Measurements from ENCODE around the gene DPYD. TPM values are rescaled to one million over a fixed set of nuclear protein-coding genes. Genes with fewer than 3 reads are reported as not detected.
A peak's percentile ranks its signal among the peaks of the same experiment; 100 is the strongest.

The DPYD gene
- total and polyA plus RNA-seq, 10 of the 15 experiments (the other 5 are each of a cell fraction or from before 2014, with no cell fraction given), result 5.7 to 23.8 (median 10.2) TPM

GRCh38 chr1:97791251-97791650 is 129.6 kb downstream of the DPYD start:
- Histone ChIP-seq H3K36me3 (ENCODE audit: control insufficient read depth in 2 of 2, insufficient read depth in 2 of 2, low read length in 1 of 2) (no peaks in the 10 kb centered on the region; a peak in 1 of 4 replicates), H3K79me2 (ENCODE audit: control insufficient read depth, insufficient read depth, low read length) (no peaks in the 10 kb centered on the region), H3K4me1 (ENCODE audit: control insufficient read depth, insufficient read depth, low read length) (peaks cover 10% of the 10 kb centered on the region; the same call in 1 of the 2 replicates), H4K20me1 (ENCODE audit: control insufficient read depth, insufficient read depth) (no peaks in the 10 kb centered on the region), H3K9me3 (replicated peaks; ENCODE audit: control insufficient read depth, insufficient read depth, low read length) (no peaks in the 10 kb centered on the region; the same call in 2 of the 3 replicates), H3K4me3 (no peak overlapping the region), H3K27me3 (replicated peaks in 1 of 2; ENCODE audit: control insufficient read depth in 2 of 2, insufficient read depth in 2 of 2, low read length in 1 of 2) (no peaks in the 10 kb centered on the region), H3K9ac (ENCODE audit: control insufficient read depth, insufficient read depth, low read length) (no peak overlapping the region), H3K27ac (ENCODE audit: control insufficient read depth, insufficient read depth) (no peak overlapping the region), H2AFZ (ENCODE audit: control insufficient read depth, low read depth, low read length) (no peak overlapping the region), H3K4me2 (ENCODE audit: control insufficient read depth, insufficient read depth) (no peak overlapping the region)
- in situ Hi-C loops (cut with MboI) (no loop called here), intact Hi-C loops (cut with micrococcal nuclease; ENCODE audit: unreplicated experiment) (no loop called here)
- FAIRE-seq (peak; percentile 47), DNase-seq (ENCODE audit: low read depth, low spot score) (peak; percentile 45), ATAC-seq (peak; percentile 89)
- ChIA-PET SMC1A (ENCODE audit: uncharacterized antibody, unreplicated experiment) (interaction anchor here (0.6 to 4.7 kb wide), 8 partner anchors 8 to 134 kb away, joined by 3 to 28 read pairs (median 3); partner anchors contain the start of gene DPYD), CTCF (interaction anchor here (0.9 to 1.1 kb wide), 3 partner anchors 9 to 37 kb away, joined by 3 read pairs; no protein-coding TSS in a partner anchor), RAD21 (ENCODE audit: unreplicated experiment) (interaction anchor here (1.0 kb wide), 1 partner anchor 129 kb away, joined by 3 read pairs; the partner anchor contains the start of gene DPYD), POLR2A (no interaction called here)
- BruUV-seq (replicated peaks), result no TSS peak
- TF ChIP-seq CTCF (IDR thresholded peaks at IDR 0.05 in 2 of 3, conservative IDR thresholded peaks at IDR 0.05 in 1 of 3; ENCODE audit: control insufficient read depth in 2 of 3, extremely low read depth in 1 of 3, insufficient read depth in 1 of 3, low read depth in 3 of 3, low read length in 3 of 3), result no peak
- TF ChIP-seq, protein P1, sequence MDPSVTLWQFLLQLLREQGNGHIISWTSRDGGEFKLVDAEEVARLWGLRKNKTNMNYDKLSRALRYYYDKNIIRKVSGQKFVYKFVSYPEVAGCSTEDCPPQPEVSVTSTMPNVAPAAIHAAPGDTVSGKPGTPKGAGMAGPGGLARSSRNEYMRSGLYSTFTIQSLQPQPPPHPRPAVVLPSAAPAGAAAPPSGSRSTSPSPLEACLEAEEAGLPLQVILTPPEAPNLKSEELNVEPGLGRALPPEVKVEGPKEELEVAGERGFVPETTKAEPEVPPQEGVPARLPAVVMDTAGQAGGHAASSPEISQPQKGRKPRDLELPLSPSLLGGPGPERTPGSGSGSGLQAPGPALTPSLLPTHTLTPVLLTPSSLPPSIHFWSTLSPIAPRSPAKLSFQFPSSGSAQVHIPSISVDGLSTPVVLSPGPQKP (IDR thresholded peaks at IDR 0.05; ENCODE audit: low read depth, low read length), result no peak
- no peak for TF ChIP-seq ETV6 (conservative IDR thresholded peaks at IDR 0.05 in 1 of 2, IDR thresholded peaks at IDR 0.05 in 1 of 2; ENCODE audit: borderline replicate concordance in 1 of 2, low read depth in 1 of 2)
- no peak for TF ChIP-seq ZNF274 (IDR thresholded peaks at IDR 0.05; ENCODE audit: insufficient read depth, insufficient read length)
- no peak for TF ChIP-seq ATF2 (IDR thresholded peaks at IDR 0.05; ENCODE audit: low read length)
- 0 out of 2 replicates have a peak, but pooled peaks have one; percentile 16 for TF ChIP-seq GABPA (IDR thresholded peaks at IDR 0.05; ENCODE audit: low read depth)
- no peak for TF ChIP-seq YBX1 (IDR thresholded peaks at IDR 0.05)
- no peak for TF ChIP-seq HDGF (IDR thresholded peaks at IDR 0.05)
- TF ChIP-seq ZNF384 (IDR thresholded peaks at IDR 0.05; ENCODE audit: borderline replicate concordance, low read depth, low read length), result no peak
- TF ChIP-seq, protein P2, sequence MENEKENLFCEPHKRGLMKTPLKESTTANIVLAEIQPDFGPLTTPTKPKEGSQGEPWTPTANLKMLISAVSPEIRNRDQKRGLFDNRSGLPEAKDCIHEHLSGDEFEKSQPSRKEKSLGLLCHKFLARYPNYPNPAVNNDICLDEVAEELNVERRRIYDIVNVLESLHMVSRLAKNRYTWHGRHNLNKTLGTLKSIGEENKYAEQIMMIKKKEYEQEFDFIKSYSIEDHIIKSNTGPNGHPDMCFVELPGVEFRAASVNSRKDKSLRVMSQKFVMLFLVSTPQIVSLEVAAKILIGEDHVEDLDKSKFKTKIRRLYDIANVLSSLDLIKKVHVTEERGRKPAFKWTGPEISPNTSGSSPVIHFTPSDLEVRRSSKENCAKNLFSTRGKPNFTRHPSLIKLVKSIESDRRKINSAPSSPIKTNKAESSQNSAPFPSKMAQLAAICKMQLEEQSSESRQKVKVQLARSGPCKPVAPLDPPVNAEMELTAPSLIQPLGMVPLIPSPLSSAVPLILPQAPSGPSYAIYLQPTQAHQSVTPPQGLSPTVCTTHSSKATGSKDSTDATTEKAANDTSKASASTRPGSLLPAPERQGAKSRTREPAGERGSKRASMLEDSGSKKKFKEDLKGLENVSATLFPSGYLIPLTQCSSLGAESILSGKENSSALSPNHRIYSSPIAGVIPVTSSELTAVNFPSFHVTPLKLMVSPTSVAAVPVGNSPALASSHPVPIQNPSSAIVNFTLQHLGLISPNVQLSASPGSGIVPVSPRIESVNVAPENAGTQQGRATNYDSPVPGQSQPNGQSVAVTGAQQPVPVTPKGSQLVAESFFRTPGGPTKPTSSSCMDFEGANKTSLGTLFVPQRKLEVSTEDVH (IDR thresholded peaks at IDR 0.05; ENCODE audit: low read depth, partially characterized antibody), result no peak
- TF ChIP-seq, protein P3, sequence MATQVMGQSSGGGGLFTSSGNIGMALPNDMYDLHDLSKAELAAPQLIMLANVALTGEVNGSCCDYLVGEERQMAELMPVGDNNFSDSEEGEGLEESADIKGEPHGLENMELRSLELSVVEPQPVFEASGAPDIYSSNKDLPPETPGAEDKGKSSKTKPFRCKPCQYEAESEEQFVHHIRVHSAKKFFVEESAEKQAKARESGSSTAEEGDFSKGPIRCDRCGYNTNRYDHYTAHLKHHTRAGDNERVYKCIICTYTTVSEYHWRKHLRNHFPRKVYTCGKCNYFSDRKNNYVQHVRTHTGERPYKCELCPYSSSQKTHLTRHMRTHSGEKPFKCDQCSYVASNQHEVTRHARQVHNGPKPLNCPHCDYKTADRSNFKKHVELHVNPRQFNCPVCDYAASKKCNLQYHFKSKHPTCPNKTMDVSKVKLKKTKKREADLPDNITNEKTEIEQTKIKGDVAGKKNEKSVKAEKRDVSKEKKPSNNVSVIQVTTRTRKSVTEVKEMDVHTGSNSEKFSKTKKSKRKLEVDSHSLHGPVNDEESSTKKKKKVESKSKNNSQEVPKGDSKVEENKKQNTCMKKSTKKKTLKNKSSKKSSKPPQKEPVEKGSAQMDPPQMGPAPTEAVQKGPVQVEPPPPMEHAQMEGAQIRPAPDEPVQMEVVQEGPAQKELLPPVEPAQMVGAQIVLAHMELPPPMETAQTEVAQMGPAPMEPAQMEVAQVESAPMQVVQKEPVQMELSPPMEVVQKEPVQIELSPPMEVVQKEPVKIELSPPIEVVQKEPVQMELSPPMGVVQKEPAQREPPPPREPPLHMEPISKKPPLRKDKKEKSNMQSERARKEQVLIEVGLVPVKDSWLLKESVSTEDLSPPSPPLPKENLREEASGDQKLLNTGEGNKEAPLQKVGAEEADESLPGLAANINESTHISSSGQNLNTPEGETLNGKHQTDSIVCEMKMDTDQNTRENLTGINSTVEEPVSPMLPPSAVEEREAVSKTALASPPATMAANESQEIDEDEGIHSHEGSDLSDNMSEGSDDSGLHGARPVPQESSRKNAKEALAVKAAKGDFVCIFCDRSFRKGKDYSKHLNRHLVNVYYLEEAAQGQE (IDR thresholded peaks at IDR 0.05; ENCODE audit: low read depth, low read length), result no peak
- TF ChIP-seq SIX5 (IDR thresholded peaks at IDR 0.05; ENCODE audit: low read depth, low read length, severe bottlenecking), result no peak
- TF ChIP-seq CBFB (IDR thresholded peaks at IDR 0.05; ENCODE audit: low read depth), result peak; percentile 39; the same call in 1 of the 2 replicates

Measured in GM12878 (cell line).